PC-9 (cell line): ENCODE results near the gene IFI44.

Experiments used
- EZH2 ChIP-seq: fragments of 200-600 bp; sonication (generic); IDR thresholded peaks from 2 replicates; pipeline ENCODE4 v1.8.0; 2017; ENCODE audit warnings: antibody characterized with exemption, low read depth
- TF ChIP-seq, protein P1 (sequence below): fragments of 200-600 bp; sonication (generic); conservative IDR thresholded peaks from 2 replicates; pipeline ENCODE4 v1.6.1; 2017; ENCODE audit warnings: mixed run types, antibody characterized with exemption, mild to moderate bottlenecking, moderate library complexity

GRCh38 chr1:78650114-78650660 lies 556 bp downstream of the IFI44 start:
- TF ChIP-seq, protein P1, sequence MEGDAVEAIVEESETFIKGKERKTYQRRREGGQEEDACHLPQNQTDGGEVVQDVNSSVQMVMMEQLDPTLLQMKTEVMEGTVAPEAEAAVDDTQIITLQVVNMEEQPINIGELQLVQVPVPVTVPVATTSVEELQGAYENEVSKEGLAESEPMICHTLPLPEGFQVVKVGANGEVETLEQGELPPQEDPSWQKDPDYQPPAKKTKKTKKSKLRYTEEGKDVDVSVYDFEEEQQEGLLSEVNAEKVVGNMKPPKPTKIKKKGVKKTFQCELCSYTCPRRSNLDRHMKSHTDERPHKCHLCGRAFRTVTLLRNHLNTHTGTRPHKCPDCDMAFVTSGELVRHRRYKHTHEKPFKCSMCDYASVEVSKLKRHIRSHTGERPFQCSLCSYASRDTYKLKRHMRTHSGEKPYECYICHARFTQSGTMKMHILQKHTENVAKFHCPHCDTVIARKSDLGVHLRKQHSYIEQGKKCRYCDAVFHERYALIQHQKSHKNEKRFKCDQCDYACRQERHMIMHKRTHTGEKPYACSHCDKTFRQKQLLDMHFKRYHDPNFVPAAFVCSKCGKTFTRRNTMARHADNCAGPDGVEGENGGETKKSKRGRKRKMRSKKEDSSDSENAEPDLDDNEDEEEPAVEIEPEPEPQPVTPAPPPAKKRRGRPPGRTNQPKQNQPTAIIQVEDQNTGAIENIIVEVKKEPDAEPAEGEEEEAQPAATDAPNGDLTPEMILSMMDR: no peak
- no peak for TF ChIP-seq EZH2
